ENCODE measurements around the gene RBFOX2.
"Not testable (repeated sequence)": the region's sequence is repeated elsewhere in the genome, so short reads cannot be mapped to it uniquely, and the experiment has no call there.

The RBFOX2 gene

GRCh38 chr22:36056980-36057379, 28.4 kb upstream of the RBFOX2 start:
- no peaks in the 10 kb centered on the region for H3K36me3 ChIP-seq (ENCODE audit: control insufficient read depth, low read depth, low read length)
- H3K4me3 ChIP-seq (ENCODE audit: low read length), result no peak overlapping the region
- H3K9me3 ChIP-seq (ENCODE audit: control insufficient read depth, low read depth, low read length), result no peaks in the 10 kb centered on the region
- H3K4me1 ChIP-seq (ENCODE audit: control insufficient read depth, low read depth, low read length), result no peaks in the 10 kb centered on the region
- no peak overlapping the region for H3K9ac ChIP-seq (ENCODE audit: low read length)
- no peak overlapping the region for H3K27ac ChIP-seq (ENCODE audit: low read length)
- no peaks in the 10 kb centered on the region for H3K27me3 ChIP-seq (ENCODE audit: control insufficient read depth, insufficient read depth, low read length)

GRCh38 chr22:36055376-36056295, 27.0 kb upstream of the RBFOX2 start:
- no peaks in the 10 kb centered on the region for H3K4me1 ChIP-seq (ENCODE audit: control insufficient read depth, low read depth, low read length)
- no peak overlapping the region for H3K27ac ChIP-seq (ENCODE audit: low read length)
- H3K27me3 ChIP-seq (ENCODE audit: control insufficient read depth, insufficient read depth, low read length), result no peaks in the 10 kb centered on the region
- no peak overlapping the region for H3K9ac ChIP-seq (ENCODE audit: low read length)
- no peaks in the 10 kb centered on the region for H3K36me3 ChIP-seq (ENCODE audit: control insufficient read depth, low read depth, low read length)
- H3K9me3 ChIP-seq (ENCODE audit: control insufficient read depth, low read depth, low read length), result no peaks in the 10 kb centered on the region
- no peak overlapping the region for H3K4me3 ChIP-seq (ENCODE audit: low read length)

- H3K4me1 ChIP-seq (ENCODE audit: control insufficient read depth, low read depth, low read length); H3K36me3 ChIP-seq (ENCODE audit: control insufficient read depth, low read depth, low read length); H3K27me3 ChIP-seq (ENCODE audit: control insufficient read depth, insufficient read depth, low read length); H3K4me3 ChIP-seq (ENCODE audit: low read length); H3K9me3 ChIP-seq (ENCODE audit: control insufficient read depth, low read depth, low read length); H3K27ac ChIP-seq (ENCODE audit: low read length); H3K9ac ChIP-seq (ENCODE audit: low read length): not testable (repeated sequence)
Observed at GRCh38 chr22:36054446-36054845, 25.8 kb upstream of the RBFOX2 start.

- Histone ChIP-seq H3K36me3 (ENCODE audit: control insufficient read depth, low read depth, low read length) (no peaks in the 10 kb centered on the region), H3K9ac (ENCODE audit: low read length) (no peak overlapping the region), H3K27ac (ENCODE audit: low read length) (no peak overlapping the region), H3K4me3 (ENCODE audit: low read length) (no peak overlapping the region), H3K27me3 (ENCODE audit: control insufficient read depth, insufficient read depth, low read length) (no peaks in the 10 kb centered on the region), H3K4me1 (ENCODE audit: control insufficient read depth, low read depth, low read length) (no peaks in the 10 kb centered on the region), H3K9me3 (ENCODE audit: control insufficient read depth, low read depth, low read length) (no peaks in the 10 kb centered on the region)
Observed at GRCh38 chr22:36053242-36054147, 24.9 kb upstream of the RBFOX2 start.

- no peak overlapping the region for H3K27ac ChIP-seq (ENCODE audit: low read length)
- no peaks in the 10 kb centered on the region for H3K27me3 ChIP-seq (ENCODE audit: control insufficient read depth, insufficient read depth, low read length)
- no peak overlapping the region for H3K4me3 ChIP-seq (ENCODE audit: low read length)
- H3K9ac ChIP-seq (ENCODE audit: low read length), result no peak overlapping the region
- no peaks in the 10 kb centered on the region for H3K9me3 ChIP-seq (ENCODE audit: control insufficient read depth, low read depth, low read length)
- H3K36me3 ChIP-seq (ENCODE audit: control insufficient read depth, low read depth, low read length), result no peaks in the 10 kb centered on the region
- H3K4me1 ChIP-seq (ENCODE audit: control insufficient read depth, low read depth, low read length), result no peaks in the 10 kb centered on the region
Observed at GRCh38 chr22:36052505-36052941, 23.9 kb upstream of the RBFOX2 start.

GRCh38 chr22:36049678-36049997, 21.0 kb upstream of the RBFOX2 start:
- Histone ChIP-seq H3K9me3 (ENCODE audit: control insufficient read depth, low read depth, low read length) (no peaks in the 10 kb centered on the region), H3K27me3 (ENCODE audit: control insufficient read depth, insufficient read depth, low read length) (no peaks in the 10 kb centered on the region), H3K27ac (ENCODE audit: low read length) (no peak overlapping the region), H3K36me3 (ENCODE audit: control insufficient read depth, low read depth, low read length) (no peaks in the 10 kb centered on the region), H3K4me3 (ENCODE audit: low read length) (no peak overlapping the region), H3K9ac (ENCODE audit: low read length) (no peak overlapping the region), H3K4me1 (ENCODE audit: control insufficient read depth, low read depth, low read length) (no peaks in the 10 kb centered on the region)

- no peaks in the 10 kb centered on the region for H3K27me3 ChIP-seq (ENCODE audit: control insufficient read depth, insufficient read depth, low read length)
Observed at GRCh38 chr22:36048911-36049677, 20.5 kb upstream of the RBFOX2 start.

GRCh38 chr22:36044517-36044916, 15.9 kb upstream of the RBFOX2 start:
- not testable (repeated sequence) for H3K27ac ChIP-seq (ENCODE audit: low read length); H3K9me3 ChIP-seq (ENCODE audit: control insufficient read depth, low read depth, low read length); H3K27me3 ChIP-seq (ENCODE audit: control insufficient read depth, insufficient read depth, low read length); H3K4me3 ChIP-seq (ENCODE audit: low read length); H3K36me3 ChIP-seq (ENCODE audit: control insufficient read depth, low read depth, low read length); H3K9ac ChIP-seq (ENCODE audit: low read length); H3K4me1 ChIP-seq (ENCODE audit: control insufficient read depth, low read depth, low read length)

More at GRCh38 chr22:36048911-36049677, 20.5 kb upstream of the RBFOX2 start:
- Histone ChIP-seq H3K4me3 (ENCODE audit: low read length) (no peak overlapping the region), H3K9me3 (ENCODE audit: control insufficient read depth, low read depth, low read length) (no peaks in the 10 kb centered on the region), H3K36me3 (ENCODE audit: control insufficient read depth, low read depth, low read length) (no peaks in the 10 kb centered on the region), H3K27ac (ENCODE audit: low read length) (no peak overlapping the region), H3K9ac (ENCODE audit: low read length) (no peak overlapping the region), H3K4me1 (ENCODE audit: control insufficient read depth, low read depth, low read length) (no peaks in the 10 kb centered on the region)

- no peaks in the 10 kb centered on the region for H3K36me3 ChIP-seq (ENCODE audit: control insufficient read depth, low read depth, low read length)
- H3K9ac ChIP-seq (ENCODE audit: low read length), result no peak overlapping the region
- H3K27me3 ChIP-seq (ENCODE audit: control insufficient read depth, insufficient read depth, low read length), result no peaks in the 10 kb centered on the region
- no peak overlapping the region for H3K4me3 ChIP-seq (ENCODE audit: low read length)
- no peaks in the 10 kb centered on the region for H3K4me1 ChIP-seq (ENCODE audit: control insufficient read depth, low read depth, low read length)
- no peak overlapping the region for H3K27ac ChIP-seq (ENCODE audit: low read length)
- no peaks in the 10 kb centered on the region for H3K9me3 ChIP-seq (ENCODE audit: control insufficient read depth, low read depth, low read length)
Observed at GRCh38 chr22:36042240-36042639, 13.6 kb upstream of the RBFOX2 start.

- peaks cover 16% of the 10 kb centered on the region for H3K4me1 ChIP-seq (ENCODE audit: control insufficient read depth, low read depth, low read length)
- H3K27me3 ChIP-seq (ENCODE audit: control insufficient read depth, insufficient read depth, low read length), result no peaks in the 10 kb centered on the region
- no peaks in the 10 kb centered on the region for H3K9me3 ChIP-seq (ENCODE audit: control insufficient read depth, low read depth, low read length)
- no peak overlapping the region for H3K9ac ChIP-seq (ENCODE audit: low read length)
- no peak overlapping the region for H3K27ac ChIP-seq (ENCODE audit: low read length)
- H3K4me3 ChIP-seq (ENCODE audit: low read length), result no peak overlapping the region
- H3K36me3 ChIP-seq (ENCODE audit: control insufficient read depth, low read depth, low read length), result no peaks in the 10 kb centered on the region
Observed at GRCh38 chr22:36039125-36039524, 10.5 kb upstream of the RBFOX2 start.

GRCh38 chr22:36037102-36037758, 8.6 kb upstream of the RBFOX2 start:
- H3K9me3 ChIP-seq (ENCODE audit: control insufficient read depth, low read depth, low read length), result no peaks in the 10 kb centered on the region
- no peaks in the 10 kb centered on the region for H3K36me3 ChIP-seq (ENCODE audit: control insufficient read depth, low read depth, low read length)
- no peaks in the 10 kb centered on the region for H3K27me3 ChIP-seq (ENCODE audit: control insufficient read depth, insufficient read depth, low read length)
- H3K27ac ChIP-seq (ENCODE audit: low read length), result no peak overlapping the region
- no peak overlapping the region for H3K9ac ChIP-seq (ENCODE audit: low read length)
- H3K4me3 ChIP-seq (ENCODE audit: low read length), result no peak overlapping the region
- peaks cover 16% of the 10 kb centered on the region for H3K4me1 ChIP-seq (ENCODE audit: control insufficient read depth, low read depth, low read length)
